Osteoblast (primary cell): ENCODE data around the gene ZNF593. TPM values are rescaled to one million over a fixed set of nuclear protein-coding genes. Genes with fewer than 3 reads are reported as not detected.

Experiments used
- DNase-seq: peaks from one replicate; pipeline ENCODE4 v3.0.0; 2011; ENCODE audit warnings: low spot score, mixed read lengths; ENCODE audit not compliant: insufficient read length; ENCODE audit errors: missing footprints
- H2AFZ ChIP-seq: 2 replicates; pipeline ENCODE4 v1.6.0; 2011; ENCODE audit warnings: mild to moderate bottlenecking, low read length
- H3K27ac ChIP-seq: 2 replicates; pipeline ENCODE4 v1.5.1; 2011; ENCODE audit warnings: mild to moderate bottlenecking, low read depth, low read length, moderate library complexity
- H3K27me3 ChIP-seq: 2 replicates; pipeline ENCODE4 v1.6.0; 2012; ENCODE audit warnings: mild to moderate bottlenecking, control low read depth, inconsistent platforms, low read length, moderate library complexity; ENCODE audit not compliant: insufficient read depth
- H3K36me3 ChIP-seq: 2 replicates; pipeline ENCODE4 v1.5.1; 2011; ENCODE audit warnings: mild to moderate bottlenecking, low read length, control low read depth, moderate library complexity; ENCODE audit not compliant: insufficient read depth
- H3K4me1 ChIP-seq: 2 replicates; pipeline ENCODE4 v1.5.1; 2011; ENCODE audit warnings: mild to moderate bottlenecking, low read length, control low read depth, moderate library complexity; ENCODE audit not compliant: insufficient read depth
- H3K4me2 ChIP-seq: 2 replicates; pipeline ENCODE4 v1.6.0; 2011; ENCODE audit warnings: mild to moderate bottlenecking, low read length; ENCODE audit not compliant: insufficient read depth
- H3K4me3 ChIP-seq: fragments of 200-600 bp; sonication (generic); 3 replicates; pipeline ENCODE4 v1.5.1; 2012; ENCODE audit warnings: mild to moderate bottlenecking, low read length, inconsistent platforms; ENCODE audit not compliant: insufficient read depth
- H3K79me2 ChIP-seq: 2 replicates; pipeline ENCODE4 v1.6.0; 2012; ENCODE audit warnings: mild to moderate bottlenecking, low read length, control low read depth, inconsistent platforms; ENCODE audit not compliant: insufficient read depth
- H3K9me3 ChIP-seq: 2 replicates; pipeline ENCODE4 v1.5.1; 2011; ENCODE audit warnings: low read depth, low read length, control low read depth
- H4K20me1 ChIP-seq: 2 replicates; pipeline ENCODE4 v1.6.0; 2012; ENCODE audit warnings: mild to moderate bottlenecking, low read length, control low read depth; ENCODE audit not compliant: insufficient read depth
- total RNA-seq: library from RNA; depleted of rRNA; stranded (reverse); fragments of >200 nt; gene quantifications from 2 replicates; pipeline ENCODE4 v1.2.3, GENCODE V29; 2012
- TF ChIP-seq, protein P1 (sequence below): IDR thresholded peaks from 2 replicates; pipeline ENCODE4 v1.5.1; 2011; ENCODE audit warnings: mild to moderate bottlenecking, low read depth, low read length, moderate library complexity; ENCODE audit errors: extremely low read depth

Gene ZNF593
- total RNA-seq, 1 donor = 29.0 TPM

DNA sequence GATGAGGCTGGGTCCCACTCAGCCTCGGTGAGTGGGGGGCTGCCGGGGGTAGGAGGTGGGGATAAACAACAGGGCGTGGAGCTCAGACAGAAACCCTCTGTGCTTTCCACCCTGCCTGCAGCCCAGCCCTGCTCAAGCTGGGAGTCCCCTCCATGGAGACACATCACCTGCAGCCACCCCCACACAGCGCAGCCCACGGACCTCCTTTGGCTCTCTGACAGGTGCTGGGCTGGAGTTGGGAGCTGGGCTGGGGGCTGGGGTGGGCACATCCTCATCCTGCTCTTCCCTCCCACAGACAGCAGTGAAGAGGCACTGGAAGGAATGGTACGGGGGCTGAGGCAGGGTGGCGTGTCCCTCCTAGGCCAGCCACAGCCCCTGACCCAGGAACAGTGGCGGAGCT lies 18.8 kb downstream of the ZNF593 start:
- no peaks in the 10 kb centered on the region for H3K36me3 ChIP-seq
- H3K4me2 ChIP-seq = no peak overlapping the region
- TF ChIP-seq, protein P1, sequence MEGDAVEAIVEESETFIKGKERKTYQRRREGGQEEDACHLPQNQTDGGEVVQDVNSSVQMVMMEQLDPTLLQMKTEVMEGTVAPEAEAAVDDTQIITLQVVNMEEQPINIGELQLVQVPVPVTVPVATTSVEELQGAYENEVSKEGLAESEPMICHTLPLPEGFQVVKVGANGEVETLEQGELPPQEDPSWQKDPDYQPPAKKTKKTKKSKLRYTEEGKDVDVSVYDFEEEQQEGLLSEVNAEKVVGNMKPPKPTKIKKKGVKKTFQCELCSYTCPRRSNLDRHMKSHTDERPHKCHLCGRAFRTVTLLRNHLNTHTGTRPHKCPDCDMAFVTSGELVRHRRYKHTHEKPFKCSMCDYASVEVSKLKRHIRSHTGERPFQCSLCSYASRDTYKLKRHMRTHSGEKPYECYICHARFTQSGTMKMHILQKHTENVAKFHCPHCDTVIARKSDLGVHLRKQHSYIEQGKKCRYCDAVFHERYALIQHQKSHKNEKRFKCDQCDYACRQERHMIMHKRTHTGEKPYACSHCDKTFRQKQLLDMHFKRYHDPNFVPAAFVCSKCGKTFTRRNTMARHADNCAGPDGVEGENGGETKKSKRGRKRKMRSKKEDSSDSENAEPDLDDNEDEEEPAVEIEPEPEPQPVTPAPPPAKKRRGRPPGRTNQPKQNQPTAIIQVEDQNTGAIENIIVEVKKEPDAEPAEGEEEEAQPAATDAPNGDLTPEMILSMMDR = no peak

DNA sequence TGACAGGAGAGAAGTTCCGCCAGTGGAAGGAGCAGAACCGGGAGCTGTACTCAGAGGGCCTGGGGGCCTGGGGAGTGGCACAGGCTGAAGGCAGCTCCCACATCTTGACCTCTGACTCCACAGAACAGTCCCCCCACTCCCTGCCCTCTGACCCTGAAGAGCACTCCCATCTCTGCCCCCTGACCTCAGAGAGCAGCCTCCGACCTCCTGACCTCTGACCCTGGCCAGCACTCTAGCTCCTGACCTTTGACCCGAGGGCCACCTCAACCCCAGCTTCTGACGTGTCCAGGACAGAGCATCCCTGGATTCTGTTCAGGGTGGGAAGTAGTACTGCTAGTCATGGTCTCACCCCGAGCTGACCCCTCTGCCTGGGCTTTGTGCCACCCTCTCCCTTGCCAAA lies 19.6 kb downstream of the ZNF593 start:
- Histone ChIP-seq H3K79me2 (no peaks in the 10 kb centered on the region), H3K4me2 (no peak overlapping the region), H2AFZ (no peak overlapping the region), H4K20me1 (no peaks in the 10 kb centered on the region), H3K4me1 (no peaks in the 10 kb centered on the region), H3K9me3 (no peaks in the 10 kb centered on the region), H3K4me3 (no peak overlapping the region), H3K36me3 (no peaks in the 10 kb centered on the region), H3K27me3 (peaks cover 14% of the 10 kb centered on the region), H3K27ac (no peak overlapping the region)
- TF ChIP-seq, protein P1 = no peak
- peak; percentile 39 for DNase-seq

More for the DNA sequence above, 18.8 kb downstream of the ZNF593 start:
- Histone ChIP-seq H3K79me2 (no peaks in the 10 kb centered on the region), H3K27me3 (peaks cover 8% of the 10 kb centered on the region), H2AFZ (no peak overlapping the region), H3K27ac (no peak overlapping the region), H3K4me1 (no peaks in the 10 kb centered on the region), H3K4me3 (no peak overlapping the region), H4K20me1 (no peaks in the 10 kb centered on the region), H3K9me3 (no peaks in the 10 kb centered on the region)
- peak; percentile 66 for DNase-seq

DNA sequence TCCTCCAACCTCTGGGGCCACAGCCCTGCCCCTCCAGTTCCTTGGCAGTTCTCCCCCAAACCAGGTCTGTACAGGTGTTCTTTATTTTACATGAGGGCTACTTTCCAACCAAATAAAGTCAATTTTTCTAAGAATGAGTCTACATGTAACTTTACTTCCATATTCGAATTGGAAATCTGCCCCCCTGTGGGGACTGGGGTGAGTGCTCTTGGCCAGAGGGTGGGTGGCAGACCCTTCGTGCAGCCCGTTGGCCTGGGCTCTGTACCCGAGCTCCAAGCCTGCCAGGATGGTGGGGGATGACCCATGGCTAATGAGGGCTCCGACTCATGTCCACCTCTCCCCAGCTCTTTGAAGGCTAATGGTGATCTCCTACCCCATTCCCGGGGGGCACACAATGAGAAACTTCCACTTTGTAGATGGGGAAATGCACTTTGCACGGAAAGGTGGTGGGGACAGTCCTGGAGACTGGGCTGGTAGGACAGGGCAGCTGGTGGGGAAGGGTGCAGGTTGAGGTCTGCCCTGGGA lies 20.1 kb downstream of the ZNF593 start:
- no peak overlapping the region for H3K4me3 ChIP-seq
- H3K4me1 ChIP-seq = no peaks in the 10 kb centered on the region
- TF ChIP-seq, protein P1 = no peak
- H3K79me2 ChIP-seq = no peaks in the 10 kb centered on the region
- H3K4me2 ChIP-seq = no peak overlapping the region
- peaks cover 16% of the 10 kb centered on the region for H3K27me3 ChIP-seq
- DNase-seq = peak; percentile 67
- H3K36me3 ChIP-seq = no peaks in the 10 kb centered on the region
- H2AFZ ChIP-seq = no peak overlapping the region
- H4K20me1 ChIP-seq = no peaks in the 10 kb centered on the region
- H3K9me3 ChIP-seq = no peaks in the 10 kb centered on the region
- H3K27ac ChIP-seq = no peak overlapping the region

DNA sequence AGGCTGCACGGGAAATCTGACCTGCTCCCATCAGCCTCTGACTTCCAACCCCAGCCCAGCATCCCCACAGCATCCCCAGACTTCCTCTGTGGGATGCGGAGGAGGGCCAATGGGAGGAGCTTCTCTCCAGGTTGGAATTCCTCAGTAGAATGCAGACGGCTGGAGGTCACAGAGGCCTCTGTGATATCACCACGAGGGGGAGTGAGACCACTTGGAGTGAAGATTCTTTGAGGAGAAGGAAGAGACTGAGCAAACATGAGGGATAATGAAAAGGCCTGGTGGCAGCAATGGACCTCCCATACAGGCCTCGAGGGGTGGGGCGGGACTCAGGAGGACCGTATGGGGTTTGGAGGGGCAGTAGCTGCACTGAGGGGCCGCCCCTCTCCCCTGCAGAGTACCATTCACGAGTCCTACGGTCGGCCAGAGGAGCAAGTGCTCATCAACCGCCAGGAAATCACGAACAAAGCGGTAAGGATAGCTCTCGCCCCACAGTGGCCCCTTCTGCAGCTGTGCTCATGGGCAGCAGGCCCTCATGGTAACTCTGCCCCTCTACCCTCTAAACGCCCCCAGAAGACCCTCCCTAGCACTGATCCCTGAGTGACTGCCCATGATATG lies 20.8 kb downstream of the ZNF593 start, which contains the start of gene CATSPER4:
CATSPER4 (plus strand) TSS at position 230 of the 615 bp plus-strand sequence; CDS start at position 256, 26 bp downstream.
- H3K4me1 ChIP-seq = no peaks in the 10 kb centered on the region
- H3K79me2 ChIP-seq = no peaks in the 10 kb centered on the region
- no peak within 1 kb of the TSS for H2AFZ ChIP-seq
- H3K4me3 ChIP-seq = no peak within 1 kb of the TSS
- no peaks in the 10 kb centered on the region for H3K9me3 ChIP-seq
- H4K20me1 ChIP-seq = no peaks in the 10 kb centered on the region
- no peak within 1 kb of the TSS for H3K27ac ChIP-seq
- TF ChIP-seq, protein P1 = peak; percentile 22
- peaks cover 16% of the 10 kb centered on the region for H3K27me3 ChIP-seq
- H3K36me3 ChIP-seq = no peaks in the 10 kb centered on the region
- DNase-seq = peak; percentile 74
- H3K4me2 ChIP-seq = no peak within 1 kb of the TSS
